ENCODE measurements around the gene MRTFB. TPM values are rescaled to one million over a fixed set of nuclear protein-coding genes. Genes with fewer than 3 reads are reported as not detected.

MRTFB gene
- total and polyA plus RNA-seq, 12 donors: 5.5 to 77.7 (median 44.3) TPM

DNA sequence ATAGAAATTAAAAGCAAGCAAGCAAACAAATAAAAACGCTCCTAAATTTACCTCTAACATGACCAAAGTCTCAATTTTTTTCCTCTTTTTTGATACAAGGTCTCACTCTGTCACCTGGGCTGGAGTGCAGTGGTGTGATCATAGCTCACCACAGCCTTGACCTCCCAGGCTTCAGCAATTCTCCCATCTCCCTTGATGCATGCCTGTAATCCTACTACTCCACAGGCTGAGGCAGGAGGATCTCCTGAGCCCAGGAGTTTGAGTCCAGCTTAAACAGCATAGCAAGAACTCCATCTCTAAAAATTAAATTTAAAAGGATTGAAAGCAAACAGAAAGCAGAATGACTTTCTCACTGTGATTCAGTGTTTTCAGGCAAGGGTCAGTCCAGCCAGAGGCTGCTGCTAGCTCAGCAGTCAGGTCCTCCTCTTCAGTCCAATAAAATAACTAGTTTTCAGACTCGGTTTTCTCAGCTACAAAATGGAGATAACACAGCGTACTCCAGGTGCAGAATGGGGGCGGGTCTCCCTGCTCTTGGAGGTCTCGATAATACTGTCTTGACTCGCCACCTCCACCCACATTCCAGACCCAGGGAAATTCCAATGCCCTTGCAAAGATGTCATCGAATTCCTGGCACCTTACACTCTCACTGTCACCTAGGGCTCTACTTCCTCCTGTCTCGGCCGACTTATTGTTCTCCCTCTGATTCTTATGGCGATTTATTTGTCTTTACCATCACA, 20.7 kb upstream of the MRTFB start:
- no peak overlapping the region for H3K4me3 ChIP-seq
- H3K9me3 ChIP-seq (replicated peaks in 1 of 3): no peaks in the 10 kb centered on the region
- H3K36me3 ChIP-seq (replicated peaks in 1 of 2): no peaks in the 10 kb centered on the region
- DNase-seq: peak in 3 of 7 donors; percentile 19 to 46 (median 28)
- intact Hi-C loops (cut with DNase I): no loop called here
- 35 to 55% (median 47%) methylated on average over 10 of the region's 10 CpGs for WGBS, 4 donors
- H3K27ac ChIP-seq: no peak overlapping the region
- peaks cover 17 to 27% of the 10 kb centered on the region in 2 donors for H3K4me1 ChIP-seq (replicated peaks in 1 of 2)
- TF ChIP-seq POLR2A (IDR thresholded peaks at IDR 0.05): peak in 1 of 2 donors; percentile 7
- TF ChIP-seq, protein P1, sequence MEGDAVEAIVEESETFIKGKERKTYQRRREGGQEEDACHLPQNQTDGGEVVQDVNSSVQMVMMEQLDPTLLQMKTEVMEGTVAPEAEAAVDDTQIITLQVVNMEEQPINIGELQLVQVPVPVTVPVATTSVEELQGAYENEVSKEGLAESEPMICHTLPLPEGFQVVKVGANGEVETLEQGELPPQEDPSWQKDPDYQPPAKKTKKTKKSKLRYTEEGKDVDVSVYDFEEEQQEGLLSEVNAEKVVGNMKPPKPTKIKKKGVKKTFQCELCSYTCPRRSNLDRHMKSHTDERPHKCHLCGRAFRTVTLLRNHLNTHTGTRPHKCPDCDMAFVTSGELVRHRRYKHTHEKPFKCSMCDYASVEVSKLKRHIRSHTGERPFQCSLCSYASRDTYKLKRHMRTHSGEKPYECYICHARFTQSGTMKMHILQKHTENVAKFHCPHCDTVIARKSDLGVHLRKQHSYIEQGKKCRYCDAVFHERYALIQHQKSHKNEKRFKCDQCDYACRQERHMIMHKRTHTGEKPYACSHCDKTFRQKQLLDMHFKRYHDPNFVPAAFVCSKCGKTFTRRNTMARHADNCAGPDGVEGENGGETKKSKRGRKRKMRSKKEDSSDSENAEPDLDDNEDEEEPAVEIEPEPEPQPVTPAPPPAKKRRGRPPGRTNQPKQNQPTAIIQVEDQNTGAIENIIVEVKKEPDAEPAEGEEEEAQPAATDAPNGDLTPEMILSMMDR (IDR thresholded peaks at IDR 0.05): no peak
- H3K27me3 ChIP-seq: no peaks in the 10 kb centered on the region

DNA sequence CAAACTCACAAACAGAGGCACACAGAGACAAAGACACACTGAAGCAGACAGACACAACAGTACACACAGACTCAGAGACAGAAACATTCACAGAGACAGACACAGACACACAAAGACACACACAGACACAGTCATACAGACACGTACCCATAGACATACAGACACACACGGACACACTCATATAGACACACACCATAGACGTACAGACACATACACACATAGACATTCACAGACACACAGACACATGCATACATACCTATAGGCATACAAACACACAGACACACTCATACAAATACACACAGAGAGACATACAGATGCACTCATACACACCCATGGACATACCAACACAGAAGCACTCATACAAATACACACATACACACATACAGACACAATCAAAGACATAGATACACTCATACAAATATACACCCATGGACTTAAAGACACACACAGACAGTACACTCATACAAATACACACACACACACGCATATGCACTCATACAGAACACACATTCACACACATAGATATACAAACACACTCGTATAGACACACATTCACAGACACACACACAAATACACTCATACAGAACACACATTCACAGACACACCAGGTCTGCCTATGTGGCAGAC, 19.9 kb upstream of the MRTFB start:
- H3K27ac ChIP-seq: no peak overlapping the region
- H3K4me1 ChIP-seq (replicated peaks in 1 of 2): peaks cover 17 to 27% of the 10 kb centered on the region in 2 donors
- no peaks in the 10 kb centered on the region for H3K36me3 ChIP-seq (replicated peaks in 1 of 2)
- H3K27me3 ChIP-seq: no peaks in the 10 kb centered on the region
- no peak for DNase-seq
- intact Hi-C loops (cut with DNase I): no loop called here
- no peaks in the 10 kb centered on the region for H3K9me3 ChIP-seq (replicated peaks in 1 of 3)
- H3K4me3 ChIP-seq: no peak overlapping the region
- TF ChIP-seq, protein P1 (IDR thresholded peaks at IDR 0.05): no peak
- no peak for TF ChIP-seq POLR2A (IDR thresholded peaks at IDR 0.05)
- WGBS, 4 donors: 90 to 95% (median 93%) methylated on average over 5 of the region's 5 CpGs

DNA sequence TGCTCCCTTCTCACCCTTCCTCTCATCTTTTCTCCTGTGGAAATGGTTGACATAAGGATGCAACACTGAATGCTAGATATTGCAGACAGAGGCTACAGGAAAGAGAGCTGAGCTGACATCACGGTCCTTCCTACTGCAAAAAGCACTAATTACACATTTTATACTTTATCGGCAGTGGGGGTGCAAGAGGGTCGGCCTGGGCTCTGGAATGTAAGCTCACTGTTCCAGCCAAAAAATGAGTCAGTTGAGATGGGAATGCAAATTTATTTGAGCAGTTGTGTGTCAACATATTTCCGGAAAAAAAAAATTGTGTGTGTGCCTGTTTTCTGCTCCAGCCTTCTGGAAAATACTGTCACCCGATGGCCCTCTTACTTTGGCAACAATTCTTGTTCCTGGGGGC, 14.1 kb upstream of the MRTFB start:
- H3K4me3 ChIP-seq: no peak overlapping the region
- H3K36me3 ChIP-seq (replicated peaks in 1 of 2): no peaks in the 10 kb centered on the region
- intact Hi-C loops (cut with DNase I): no loop called here
- peak overlapping the region in 1 of 5 donors; percentile 25 for H3K27ac ChIP-seq
- 57 to 68% (median 66%) methylated on average over 5 of the region's 5 CpGs for WGBS, 4 donors
- no peaks in the 10 kb centered on the region for H3K9me3 ChIP-seq (replicated peaks in 1 of 3)
- TF ChIP-seq POLR2A (IDR thresholded peaks at IDR 0.05): no peak
- TF ChIP-seq, protein P1 (IDR thresholded peaks at IDR 0.05): no peak
- DNase-seq: peak in 3 of 7 donors; percentile 11 to 33 (median 20)
- H3K27me3 ChIP-seq: no peaks in the 10 kb centered on the region
- no peaks in the 10 kb centered on the region for H3K4me1 ChIP-seq (replicated peaks in 1 of 2)

DNA sequence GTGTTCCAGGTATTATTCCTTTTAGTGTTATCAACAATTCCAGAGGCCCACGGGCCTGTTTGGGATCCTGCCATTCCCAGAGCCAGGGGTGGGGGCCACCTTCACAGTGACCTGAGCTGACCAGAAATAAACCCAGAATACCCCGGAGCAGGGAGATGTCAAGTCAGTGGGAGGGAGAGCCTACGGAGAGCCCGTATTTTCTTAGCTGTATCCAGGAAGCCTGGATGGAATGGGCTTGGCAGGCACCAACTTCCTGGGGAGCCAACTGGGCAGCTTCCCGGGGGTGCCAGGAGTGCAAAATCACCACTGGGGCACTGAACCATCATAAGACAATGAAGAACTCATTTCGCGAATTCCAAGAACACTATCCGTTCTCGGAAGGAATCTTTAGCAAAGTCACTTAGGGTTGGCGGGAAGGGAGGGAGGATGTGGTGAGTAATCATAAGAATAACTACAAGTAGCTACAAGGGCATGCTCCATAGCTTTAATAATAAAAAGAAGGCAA, 13.2 kb upstream of the MRTFB start:
- DNase-seq: no peak
- Histone ChIP-seq H3K36me3 (replicated peaks in 1 of 2) (no peaks in the 10 kb centered on the region), H3K4me3 (no peak overlapping the region), H3K9me3 (replicated peaks in 1 of 3) (no peaks in the 10 kb centered on the region), H3K4me1 (replicated peaks in 1 of 2) (no peaks in the 10 kb centered on the region), H3K27me3 (no peaks in the 10 kb centered on the region), H3K27ac (peak overlapping the region in 3 of 5 donors; percentile 7 to 75 (median 25))
- intact Hi-C loops (cut with DNase I): no loop called here
- WGBS, 4 donors: 68 to 78% (median 70%) methylated on average over 9 to 10 of the region's 10 CpGs
- no peak for TF ChIP-seq POLR2A (IDR thresholded peaks at IDR 0.05)
- TF ChIP-seq, protein P1 (IDR thresholded peaks at IDR 0.05): no peak
